GM12892 (cell line): ENCODE data around the gene ZNF185.
A peak's percentile ranks its signal among the peaks of the same experiment; 100 is the strongest.

Experiments
- DNase-seq: peaks from one replicate; pipeline ENCODE4 v3.0.0; 2011; ENCODE audit not compliant: insufficient read length
- FAIRE-seq: peaks from 2 replicates; lab custom pipeline; 2011; peaks lifted over from hg19 to GRCh38; lab: Jason Lieb, UNC
- POLR2A ChIP-seq: IDR thresholded peaks from 2 replicates; pipeline ENCODE4 v1.6.1; 2011; ENCODE audit warnings: low read depth, low read length, control low read depth
- POLR2AphosphoS5 ChIP-seq: IDR thresholded peaks from 2 replicates; pipeline ENCODE4 v1.6.1; 2011; ENCODE audit warnings: low read depth, low read length, control low read depth
- TAF1 ChIP-seq: IDR thresholded peaks from 2 replicates; pipeline ENCODE4 v1.6.1; 2011; ENCODE audit warnings: low read depth, mild to moderate bottlenecking, control low read depth, low read length, borderline replicate concordance

The ZNF185 gene

GRCh38 chrX:152927858-152928760, 30.2 kb downstream of the ZNF185 start:
- no peak for FAIRE-seq

GRCh38 chrX:152928761-152929400, 31.0 kb downstream of the ZNF185 start:
- DNase-seq: no peak
- FAIRE-seq: no peak
- TF ChIP-seq TAF1 (no peak), POLR2AphosphoS5 (no peak), POLR2A (no peak)

More at GRCh38 chrX:152927858-152928760, 30.2 kb downstream of the ZNF185 start:
- no peak for TF ChIP-seq TAF1
- TF ChIP-seq POLR2AphosphoS5: no peak
- TF ChIP-seq POLR2A: no peak
- DNase-seq: no peak

GRCh38 chrX:152929898-152930297, 32.0 kb downstream of the ZNF185 start:
- FAIRE-seq (no peak), DNase-seq (no peak)
- TF ChIP-seq POLR2A (no peak), TAF1 (no peak)

GRCh38 chrX:152930516-152930915, 32.6 kb downstream of the ZNF185 start:
- TF ChIP-seq POLR2A (no peak), POLR2AphosphoS5 (no peak), TAF1 (no peak)
- DNase-seq (no peak), FAIRE-seq (no peak)

GRCh38 chrX:152932144-152932543, 34.3 kb downstream of the ZNF185 start:
- no peak for DNase-seq
- no peak for FAIRE-seq
- TF ChIP-seq POLR2A: no peak

GRCh38 chrX:152932598-152933175, 34.8 kb downstream of the ZNF185 start:
- DNase-seq: no peak
- TF ChIP-seq POLR2A (no peak), TAF1 (no peak), POLR2AphosphoS5 (no peak)
- FAIRE-seq: no peak

GRCh38 chrX:152936306-152936705, 38.4 kb downstream of the ZNF185 start:
- TF ChIP-seq POLR2A (no peak), TAF1 (no peak)
- no peak for FAIRE-seq

GRCh38 chrX:152937236-152937635, 39.4 kb downstream of the ZNF185 start:
- TF ChIP-seq TAF1 (no peak), POLR2AphosphoS5 (no peak), POLR2A (no peak)
- FAIRE-seq (no peak), DNase-seq (no peak)

More at GRCh38 chrX:152936306-152936705, 38.4 kb downstream of the ZNF185 start:
- no peak for DNase-seq

- FAIRE-seq (peak; percentile 98), DNase-seq (peak; percentile 88)
- peak; percentile 71; the same call in 1 of the 2 replicates for TF ChIP-seq POLR2A
- no peak for TF ChIP-seq TAF1
- TF ChIP-seq POLR2AphosphoS5: peak; percentile 61; the same call in 1 of the 2 replicates
These were observed 43.6 kb downstream of the ZNF185 start for GRCh38 chrX:152941328-152942076.

GRCh38 chrX:152942077-152942442, 44.2 kb downstream of the ZNF185 start:
- TF ChIP-seq POLR2AphosphoS5: no peak
- no peak for TF ChIP-seq TAF1
- TF ChIP-seq POLR2A: no peak
- FAIRE-seq (peak; percentile 24), DNase-seq (no peak)

GRCh38 chrX:152943826-152944225, 46.0 kb downstream of the ZNF185 start:
- TF ChIP-seq TAF1 (no peak), POLR2A (no peak), POLR2AphosphoS5 (no peak)
- DNase-seq (no peak), FAIRE-seq (no peak)
